ENCODE results near the gene PSTPIP1. TPM values are rescaled to one million over a fixed set of nuclear protein-coding genes. Genes with fewer than 3 reads are reported as not detected.
A peak's percentile ranks its signal among the peaks of the same experiment; 100 is the strongest.

PSTPIP1 gene
- total and polyA plus RNA-seq, 2 of the 13 experiments (the other 11 are each of a cell fraction or from before 2014, with no cell fraction given), result 4.4 to 8.7 TPM

GRCh38 chr15:77031376-77032050 is 36.6 kb downstream of the PSTPIP1 start (continued):
- TF ChIP-seq TRIM22 (IDR thresholded peaks at IDR 0.05) (no peak), ZNF10 (CRISPR knock-in tag; IDR thresholded peaks at IDR 0.05; ENCODE audit: borderline replicate concordance, low read depth) (no peak), ZNF567 (CRISPR knock-in tag; IDR thresholded peaks at IDR 0.05; ENCODE audit: borderline replicate concordance) (0 out of 2 replicates have a peak, but pooled peaks have one; percentile 48), ZNF605 (CRISPR knock-in tag; IDR thresholded peaks at IDR 0.05) (peak; percentile 14), SAP130 (CRISPR knock-in tag; IDR thresholded peaks at IDR 0.05; ENCODE audit: low read depth) (peak; percentile 51), ZBTB7A (CRISPR knock-in tag; IDR thresholded peaks at IDR 0.05) (peak; percentile 22; the same call in 1 of the 2 replicates), ZNF503 (CRISPR knock-in tag; IDR thresholded peaks at IDR 0.05) (0 out of 2 replicates have a peak, but pooled peaks have one; percentile 34), ZNF124 (CRISPR knock-in tag; IDR thresholded peaks at IDR 0.05) (no peak), MXD4 (CRISPR knock-in tag; IDR thresholded peaks at IDR 0.05) (no peak), MXD1 (CRISPR knock-in tag; IDR thresholded peaks at IDR 0.05) (no peak), FOXO4 (CRISPR knock-in tag; conservative IDR thresholded peaks at IDR 0.05) (0 out of 2 replicates have a peak, but pooled peaks have one; percentile 75), ZNF747 (CRISPR knock-in tag; IDR thresholded peaks at IDR 0.05; ENCODE audit: borderline replicate concordance) (peak; percentile 9; the same call in 1 of the 2 replicates), FOXJ3 (CRISPR knock-in tag; IDR thresholded peaks at IDR 0.05; ENCODE audit: borderline replicate concordance) (no peak), ZNF260 (CRISPR knock-in tag; IDR thresholded peaks at IDR 0.05; ENCODE audit: borderline replicate concordance, low read depth) (no peak), ZNF83 (CRISPR knock-in tag; IDR thresholded peaks at IDR 0.05; ENCODE audit: borderline replicate concordance) (no peak), ZNF451 (CRISPR knock-in tag; IDR thresholded peaks at IDR 0.05) (no peak), SNAPC2 (CRISPR knock-in tag; IDR thresholded peaks at IDR 0.05) (no peak), MXD3 (CRISPR knock-in tag; IDR thresholded peaks at IDR 0.05) (no peak), ATM (IDR thresholded peaks at IDR 0.05; ENCODE audit: borderline replicate concordance) (no peak), ZBTB43 (CRISPR knock-in tag; conservative IDR thresholded peaks at IDR 0.05) (no peak), ZSCAN31 (CRISPR knock-in tag; IDR thresholded peaks at IDR 0.05; ENCODE audit: low read depth) (0 out of 2 replicates have a peak, but pooled peaks have one; percentile 10), FOSL1 (CRISPR knock-in tag; IDR thresholded peaks at IDR 0.05; ENCODE audit: borderline replicate concordance) (no peak), HHEX (CRISPR knock-in tag; IDR thresholded peaks at IDR 0.05) (no peak)

Measured in HepG2 (cell line).